D721Med (cell line): Measurements from ENCODE around the gene GPC3.
"Not testable (repeated sequence)": the region's sequence is repeated elsewhere in the genome, so short reads cannot be mapped to it uniquely, and the experiment has no call there.

Source experiments
- DNase-seq: peaks from one replicate; pipeline ENCODE4 v3.0.0; 2011; ENCODE audit warnings: low spot score; ENCODE audit not compliant: insufficient read length
- FAIRE-seq: peaks from 2 replicates; lab custom pipeline; 2011; peaks lifted over from hg19 to GRCh38; lab: Jason Lieb, UNC
- CTCF ChIP-seq: IDR thresholded peaks from 2 replicates; pipeline ENCODE4 v1.5.1; 2012; ENCODE audit warnings: mild to moderate bottlenecking, control low read depth; ENCODE audit not compliant: insufficient read depth; ENCODE audit errors: missing control alignments

GPC3 gene

GRCh38 chrX:133530960-133531359 is 454.4 kb downstream of the GPC3 start:
- FAIRE-seq = no peak
- DNase-seq = no peak
- no peak for TF ChIP-seq CTCF

GRCh38 chrX:133529578-133529977 is 455.8 kb downstream of the GPC3 start:
- DNase-seq = no peak
- FAIRE-seq = no peak
- TF ChIP-seq CTCF = no peak

DNA sequence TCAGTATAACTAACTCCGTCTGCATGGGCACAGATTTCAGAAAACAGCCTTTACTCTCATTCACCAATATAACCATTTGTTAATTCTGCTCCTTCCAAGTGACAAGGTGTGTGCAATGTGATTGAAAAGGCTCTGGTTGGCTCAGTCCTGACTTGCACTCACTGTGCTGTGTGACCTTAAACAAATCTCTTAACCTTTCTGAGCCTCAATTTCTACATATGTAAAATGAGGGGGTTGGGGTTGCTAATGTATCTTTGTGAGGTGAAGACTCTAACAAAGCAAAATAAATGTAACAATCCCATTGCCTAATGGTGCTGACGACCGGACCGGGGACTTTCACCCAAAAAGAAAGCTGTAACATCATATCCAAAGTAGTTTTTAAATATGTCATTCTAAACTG is 457.6 kb downstream of the GPC3 start:
- FAIRE-seq (no peak), DNase-seq (no peak)
- TF ChIP-seq CTCF = no peak

- DNase-seq = no peak
- TF ChIP-seq CTCF = no peak
- no peak for FAIRE-seq
These were observed 458.0 kb downstream of the GPC3 start for GRCh38 chrX:133527415-133527814.

- DNase-seq, FAIRE-seq: not testable (repeated sequence)
These were observed 458.6 kb downstream of the GPC3 start for GRCh38 chrX:133526773-133527172.

DNA sequence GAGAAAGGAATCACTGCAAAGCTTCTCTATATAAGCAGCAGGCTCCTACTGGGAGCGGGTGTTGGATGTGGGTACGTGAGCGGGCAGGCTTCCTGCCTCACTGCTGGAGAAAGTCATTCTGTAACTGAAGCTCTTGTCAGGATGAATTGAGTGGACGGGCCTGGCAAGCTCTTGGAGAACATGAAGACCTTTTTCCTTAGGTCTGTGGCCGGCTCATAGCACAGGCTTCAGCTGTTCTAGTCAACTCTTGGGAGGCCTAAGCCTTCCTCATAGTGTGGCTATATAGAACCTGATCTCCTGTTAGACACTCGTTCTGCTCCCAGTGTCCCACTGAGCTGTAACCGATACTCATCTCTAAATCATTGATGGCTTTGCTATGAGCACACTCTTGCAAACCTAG is 461.9 kb downstream of the GPC3 start:
- FAIRE-seq = no peak

DNA sequence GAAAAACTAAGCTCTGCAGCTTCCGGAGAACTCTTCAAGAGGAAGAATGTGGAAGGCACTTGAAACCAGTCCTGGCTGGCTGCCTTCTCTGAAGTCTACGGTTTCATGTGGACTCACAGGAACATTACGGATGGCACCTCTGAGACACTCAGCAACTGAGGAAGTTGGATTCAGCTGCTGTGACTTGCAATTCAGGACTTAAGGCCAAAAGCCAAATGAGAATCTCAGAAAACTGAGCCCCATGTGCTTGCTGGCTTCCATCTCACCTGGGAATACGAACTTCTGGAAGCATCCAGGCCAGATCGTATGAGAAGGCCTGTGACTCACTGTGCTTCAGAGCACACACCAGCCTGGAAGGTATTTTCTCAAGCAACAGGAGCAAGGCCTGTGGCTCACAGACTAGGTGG is 462.3 kb downstream of the GPC3 start:
- no peak for DNase-seq
- TF ChIP-seq CTCF = no peak
- FAIRE-seq = no peak

More for the DNA sequence above, 461.9 kb downstream of the GPC3 start:
- DNase-seq = no peak
- TF ChIP-seq CTCF = no peak

- no peak for TF ChIP-seq CTCF
- FAIRE-seq (no peak), DNase-seq (no peak)
These were observed 468.7 kb downstream of the GPC3 start for GRCh38 chrX:133516686-133517085.
